ENCODE results near the gene MED1. TPM values are rescaled to one million over a fixed set of nuclear protein-coding genes. Genes with fewer than 3 reads are reported as not detected.
A peak's percentile ranks its signal among the peaks of the same experiment; 100 is the strongest.
"Not testable (repeated sequence)": the region's sequence is repeated elsewhere in the genome, so short reads cannot be mapped to it uniquely, and the experiment has no call there.

The MED1 gene
- polyA plus RNA-seq, 1 donor, result 58.7 TPM

- DNase-seq, result no peak
Observed at GRCh38 chr17:39429600-39429999, 21.5 kb downstream of the MED1 start.

- DNase-seq, result no peak
Observed at GRCh38 chr17:39416141-39416540, 34.9 kb downstream of the MED1 start.

GRCh38 chr17:39410279-39410678 is 40.8 kb downstream of the MED1 start:
- no peak for DNase-seq

- no peak for DNase-seq
Observed at GRCh38 chr17:39408360-39408759, 42.7 kb downstream of the MED1 start.

GRCh38 chr17:39406951-39407350 is 44.1 kb downstream of the MED1 start:
- no peak for DNase-seq

GRCh38 chr17:39405436-39405835 is 45.6 kb downstream of the MED1 start:
- DNase-seq, result no peak

- DNase-seq, result no peak
Observed at GRCh38 chr17:39404542-39405378, 46.3 kb downstream of the MED1 start.

GRCh38 chr17:39402890-39403605 is 48.0 kb downstream of the MED1 start:
- no peak for DNase-seq

- DNase-seq, result peak; percentile 91
Observed at GRCh38 chr17:39402244-39402889, 48.7 kb downstream of the MED1 start.

- DNase-seq, result peak; percentile 95
Observed at GRCh38 chr17:39401412-39402243, 49.4 kb downstream of the MED1 start, which contains the start of gene FBXL20. FBXL20 (minus strand) TSS chr17:39401626; CDS start chr17:39401402, 224 bp downstream.

GRCh38 chr17:39400547-39401411 is 50.3 kb downstream of the MED1 start:
- DNase-seq, result peak; percentile 19

GRCh38 chr17:39399791-39400190 is 51.3 kb downstream of the MED1 start:
- DNase-seq, result no peak

- DNase-seq, result no peak
Observed at GRCh38 chr17:39393736-39394135, 57.3 kb downstream of the MED1 start.

- DNase-seq, result no peak
Observed at GRCh38 chr17:39391448-39391847, 59.6 kb downstream of the MED1 start.

- DNase-seq, result no peak
Observed at GRCh38 chr17:39385040-39385439, 66.0 kb downstream of the MED1 start.

GRCh38 chr17:39380144-39380543 is 70.9 kb downstream of the MED1 start:
- no peak for DNase-seq

- DNase-seq, result no peak
Observed at GRCh38 chr17:39376434-39376833, 74.6 kb downstream of the MED1 start.

GRCh38 chr17:39367805-39368204 is 83.3 kb downstream of the MED1 start:
- not testable (repeated sequence) for DNase-seq

- no peak for DNase-seq
Observed at GRCh38 chr17:39365872-39366271, 85.2 kb downstream of the MED1 start.

GRCh38 chr17:39365242-39365641 is 85.8 kb downstream of the MED1 start:
- DNase-seq, result no peak
